IPS-NIHi11 (cell line): ENCODE data around the gene MSH5.

Experiments used
- DNase-seq: peaks from one replicate; pipeline ENCODE4 v3.0.0; 2012; ENCODE audit warnings: mixed read lengths, low spot score

The MSH5 gene

GRCh38 chr6:31729979-31730630, 9.7 kb upstream of the MSH5 start:
- DNase-seq = peak; percentile 88

GRCh38 chr6:31730631-31731086, 9.1 kb upstream of the MSH5 start:
- no peak for DNase-seq

GRCh38 chr6:31732029-31732428, 7.8 kb upstream of the MSH5 start:
- no peak for DNase-seq

- DNase-seq = no peak
These were observed 6.1 kb upstream of the MSH5 start for GRCh38 chr6:31733734-31734133.

- DNase-seq = no peak
These were observed 5.5 kb upstream of the MSH5 start for GRCh38 chr6:31734247-31734820.

GRCh38 chr6:31734821-31735406, 4.9 kb upstream of the MSH5 start:
- DNase-seq = peak; percentile 64

- peak; percentile 79 for DNase-seq
These were observed 3.6 kb upstream of the MSH5 start, which contains the start of gene CLIC1 for GRCh38 chr6:31736021-31736767. Gene CLIC1, minus strand, starts transcription at chr6:31736530. Its CDS starts 230 bp downstream, at chr6:31736300.

GRCh38 chr6:31736768-31737314, 3.0 kb upstream of the MSH5 start:
- DNase-seq = no peak

GRCh38 chr6:31737315-31737990, 2.4 kb upstream of the MSH5 start:
- no peak for DNase-seq

- no peak for DNase-seq
These were observed 1.5 kb upstream of the MSH5 start for GRCh38 chr6:31737991-31738979.

- peak; percentile 44 for DNase-seq
These were observed 805 bp downstream of the MSH5 start for GRCh38 chr6:31740397-31741223.

GRCh38 chr6:31741815-31742214, 2.0 kb downstream of the MSH5 start:
- DNase-seq = no peak

- DNase-seq = no peak
These were observed 3.1 kb downstream of the MSH5 start for GRCh38 chr6:31742894-31743293.

- DNase-seq = no peak
These were observed 4.6 kb downstream of the MSH5 start for GRCh38 chr6:31744422-31744821.

GRCh38 chr6:31749301-31750036, 9.7 kb downstream of the MSH5 start:
- no peak for DNase-seq

- DNase-seq = no peak
These were observed 10.7 kb downstream of the MSH5 start for GRCh38 chr6:31750411-31751022.

- DNase-seq = no peak
These were observed 13.0 kb downstream of the MSH5 start for GRCh38 chr6:31752739-31753319.

GRCh38 chr6:31758281-31758680, 18.5 kb downstream of the MSH5 start:
- no peak for DNase-seq
